GM18505 (cell line): Measurements from ENCODE around the gene WDR37.

Experiments
- ATAC-seq: cut with Tn5 transposase; IDR thresholded peaks from one replicate; pipeline ENCODE4 v1.9.1; 2021; ENCODE audit not compliant: unreplicated experiment
- POLR2A ChIP-seq: IDR thresholded peaks from 4 replicates; pipeline ENCODE4 v1.6.1; 2011; ENCODE audit warnings: borderline replicate concordance; ENCODE audit not compliant: insufficient read depth, insufficient read length; ENCODE audit errors: extremely low read depth

The WDR37 gene

GRCh38 chr10:1068380-1069361, 12.5 kb downstream of the WDR37 start:
- ATAC-seq = no peak
- no peak for TF ChIP-seq POLR2A

- no peak for ATAC-seq
- TF ChIP-seq POLR2A = no peak
These were observed 14.7 kb downstream of the WDR37 start for GRCh38 chr10:1070919-1071318.

GRCh38 chr10:1074052-1074747, 18.0 kb downstream of the WDR37 start:
- TF ChIP-seq POLR2A = no peak
- ATAC-seq = no peak

GRCh38 chr10:1074748-1075308, 18.6 kb downstream of the WDR37 start:
- TF ChIP-seq POLR2A = no peak
- ATAC-seq = no peak

- no peak for TF ChIP-seq POLR2A
- no peak for ATAC-seq
These were observed 22.5 kb downstream of the WDR37 start for GRCh38 chr10:1078668-1079067.

- no peak for TF ChIP-seq POLR2A
These were observed 27.4 kb downstream of the WDR37 start for GRCh38 chr10:1083581-1083980.

GRCh38 chr10:1084011-1084950, 28.1 kb downstream of the WDR37 start:
- TF ChIP-seq POLR2A = no peak
- no peak for ATAC-seq

More at GRCh38 chr10:1083581-1083980, 27.4 kb downstream of the WDR37 start:
- ATAC-seq = no peak

- no peak for ATAC-seq
- TF ChIP-seq POLR2A = no peak
These were observed 29.1 kb downstream of the WDR37 start for GRCh38 chr10:1085258-1085657.

GRCh38 chr10:1086787-1087186, 30.6 kb downstream of the WDR37 start:
- no peak for ATAC-seq
- TF ChIP-seq POLR2A = no peak

- no peak for ATAC-seq
- TF ChIP-seq POLR2A = no peak
These were observed 33.0 kb downstream of the WDR37 start for GRCh38 chr10:1089017-1089689.

- ATAC-seq = no peak
- no peak for TF ChIP-seq POLR2A
These were observed 34.5 kb downstream of the WDR37 start for GRCh38 chr10:1090696-1091095.

- no peak for ATAC-seq
- no peak for TF ChIP-seq POLR2A
These were observed 37.5 kb downstream of the WDR37 start for GRCh38 chr10:1093696-1094095.
